ENCODE results near the gene CACNA1B.

GRCh38 chr9:137899551-137900360 lies 22.2 kb downstream of the CACNA1B start:
- TF ChIP-seq CTCF (IDR thresholded peaks at IDR 0.05) = no peak
- no peak for TF ChIP-seq POLR2A (IDR thresholded peaks at IDR 0.05)
- TF ChIP-seq POLR2AphosphoS5 (IDR thresholded peaks at IDR 0.05; ENCODE audit: insufficient read depth in 1 of 2, low read depth in 1 of 2) = no peak

All from vagina (tissue), 2 donors.